Endometrial microvascular endothelial cells (primary cell): Measurements from ENCODE around the gene FKBP3. TPM values are rescaled to one million over a fixed set of nuclear protein-coding genes. Genes with fewer than 3 reads are reported as not detected.
"Not testable (repeated sequence)": the region's sequence is repeated elsewhere in the genome, so short reads cannot be mapped to it uniquely, and the experiment has no call there.

Source experiments
- in situ Hi-C: cut with HindIII; loops from 2 replicates; pipeline ENCODE4 v1.10.0; 2017; ENCODE audit warnings: low sequenced_read_pairs, low pct_unique_long_range_greater_than_20kb; ENCODE audit errors: inconsistent ontology term
- total RNA-seq: library from RNA; depleted of rRNA; stranded (reverse); fragments of >200 nt; gene quantifications from one replicate; pipeline ENCODE4 v1.2.3, GENCODE V29; 2015; ENCODE audit errors: inconsistent ontology term

The FKBP3 gene
- total RNA-seq, 1 donor from 2014 or later: 44.1 TPM

- in situ Hi-C loops: no loop called here
Observed at GRCh38 chr14:45120096-45120495, 14.2 kb downstream of the FKBP3 start.

- in situ Hi-C loops: no loop called here
Observed at GRCh38 chr14:45118594-45118993, 15.7 kb downstream of the FKBP3 start.

GRCh38 chr14:45114327-45114726 lies 20.0 kb downstream of the FKBP3 start:
- in situ Hi-C loops: no loop called here

GRCh38 chr14:45112896-45113781 lies 21.1 kb downstream of the FKBP3 start:
- in situ Hi-C loops: no loop called here

- in situ Hi-C loops: no loop called here
Observed at GRCh38 chr14:45104561-45104960, 29.7 kb downstream of the FKBP3 start.

- in situ Hi-C loops: no loop called here
Observed at GRCh38 chr14:45103806-45104205, 30.5 kb downstream of the FKBP3 start.

GRCh38 chr14:45096218-45096617 lies 38.1 kb downstream of the FKBP3 start:
- in situ Hi-C loops: no loop called here

- in situ Hi-C loops: no loop called here
Observed at GRCh38 chr14:45095143-45095542, 39.1 kb downstream of the FKBP3 start.

- in situ Hi-C loops: no loop called here
Observed at GRCh38 chr14:45094275-45094674, 40.0 kb downstream of the FKBP3 start.

GRCh38 chr14:45091710-45092109 lies 42.6 kb downstream of the FKBP3 start:
- in situ Hi-C loops: no loop called here

- in situ Hi-C loops: no loop called here
Observed at GRCh38 chr14:45089813-45090212, 44.5 kb downstream of the FKBP3 start.

GRCh38 chr14:45084946-45085346 lies 49.3 kb downstream of the FKBP3 start:
- in situ Hi-C loops: no loop called here

GRCh38 chr14:45083976-45084722 lies 50.1 kb downstream of the FKBP3 start, which contains the start of gene PRPF39:
TSS of gene PRPF39 (plus strand) at chr14:45084116. CDS start at chr14:45095240, 11,124 bp downstream.
- in situ Hi-C loops: no loop called here

GRCh38 chr14:45083617-45083975 lies 50.7 kb downstream of the FKBP3 start:
- in situ Hi-C loops: no loop called here

- in situ Hi-C loops: no loop called here
Observed at GRCh38 chr14:45082420-45082819, 51.9 kb downstream of the FKBP3 start.

- in situ Hi-C loops: not testable (repeated sequence)
Observed at GRCh38 chr14:45081096-45081495, 53.2 kb downstream of the FKBP3 start.

- in situ Hi-C loops: not testable (repeated sequence)
Observed at GRCh38 chr14:45080416-45080968, 53.8 kb downstream of the FKBP3 start.

- in situ Hi-C loops: no loop called here
Observed at GRCh38 chr14:45078323-45078722, 56.0 kb downstream of the FKBP3 start.

GRCh38 chr14:45073231-45073879 lies 60.9 kb downstream of the FKBP3 start:
- in situ Hi-C loops: no loop called here
